ENCODE data around the gene HHEX. TPM values are rescaled to one million over a fixed set of nuclear protein-coding genes. Genes with fewer than 3 reads are reported as not detected.

The HHEX gene
- polyA plus RNA-seq, 1 donor (not counting 4 experiments of a cell fraction or from before 2014, with no cell fraction given): not detected

DNA sequence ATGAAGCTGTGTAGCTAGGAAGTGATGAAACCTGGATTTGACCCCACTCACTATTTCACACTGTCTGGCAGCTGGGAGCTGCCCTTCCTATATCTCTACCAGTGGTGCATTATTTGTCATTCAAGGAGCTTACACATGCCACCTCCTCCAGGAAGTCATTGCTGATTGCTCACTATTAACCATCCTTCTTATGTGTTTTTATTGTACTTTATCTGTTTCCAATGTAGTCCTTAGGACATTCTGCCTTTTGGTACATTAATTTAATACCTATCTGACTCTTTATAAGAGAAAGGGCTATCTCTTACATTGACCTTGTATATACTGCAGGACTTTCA lies 31.0 kb downstream of the HHEX start:
- no peaks in the 10 kb centered on the region for H3K9me1 ChIP-seq (ENCODE audit: control insufficient read depth, extremely low read depth, insufficient read depth, low read length)
- no peaks in the 10 kb centered on the region for H4K20me1 ChIP-seq (ENCODE audit: control insufficient read depth, extremely low read depth, insufficient read depth, low read length)
- H3K79me2 ChIP-seq (ENCODE audit: control insufficient read depth, insufficient read depth, low read length): no peaks in the 10 kb centered on the region
- FAIRE-seq (no peak), DNase-seq (ENCODE audit: low read depth, low spot score) (no peak)
- H3K27ac ChIP-seq (ENCODE audit: control insufficient read depth, insufficient read depth, low read length): no peak overlapping the region
- peaks cover 8% of the 10 kb centered on the region for H3K27me3 ChIP-seq (ENCODE audit: control insufficient read depth, extremely low read depth, insufficient read depth, low read length)
- no peak overlapping the region for H3K9ac ChIP-seq (ENCODE audit: control insufficient read depth, extremely low read depth, insufficient read depth, low read length)
- H2AFZ ChIP-seq (ENCODE audit: control insufficient read depth, low read length): no peak overlapping the region
- dilution Hi-C loops (cut with MboI; ENCODE audit: extremely low pct_ligation_motif_present, low sequenced_read_pairs): no loop called here
- H3K36me3 ChIP-seq (ENCODE audit: control insufficient read depth in 2 of 2, extremely low read depth in 1 of 2, insufficient read depth in 2 of 2, low read length in 2 of 2): no peaks in the 10 kb centered on the region
- no peak overlapping the region for H3K4me2 ChIP-seq (ENCODE audit: control insufficient read depth, extremely low read depth, insufficient read depth, low read depth, low read length)
- no peaks in the 10 kb centered on the region for H3K9me3 ChIP-seq (ENCODE audit: control insufficient read depth, low read depth, low read length)
- no peak for TF ChIP-seq EZH2 (IDR thresholded peaks at IDR 0.05; ENCODE audit: low read length)
- TF ChIP-seq, protein P1, sequence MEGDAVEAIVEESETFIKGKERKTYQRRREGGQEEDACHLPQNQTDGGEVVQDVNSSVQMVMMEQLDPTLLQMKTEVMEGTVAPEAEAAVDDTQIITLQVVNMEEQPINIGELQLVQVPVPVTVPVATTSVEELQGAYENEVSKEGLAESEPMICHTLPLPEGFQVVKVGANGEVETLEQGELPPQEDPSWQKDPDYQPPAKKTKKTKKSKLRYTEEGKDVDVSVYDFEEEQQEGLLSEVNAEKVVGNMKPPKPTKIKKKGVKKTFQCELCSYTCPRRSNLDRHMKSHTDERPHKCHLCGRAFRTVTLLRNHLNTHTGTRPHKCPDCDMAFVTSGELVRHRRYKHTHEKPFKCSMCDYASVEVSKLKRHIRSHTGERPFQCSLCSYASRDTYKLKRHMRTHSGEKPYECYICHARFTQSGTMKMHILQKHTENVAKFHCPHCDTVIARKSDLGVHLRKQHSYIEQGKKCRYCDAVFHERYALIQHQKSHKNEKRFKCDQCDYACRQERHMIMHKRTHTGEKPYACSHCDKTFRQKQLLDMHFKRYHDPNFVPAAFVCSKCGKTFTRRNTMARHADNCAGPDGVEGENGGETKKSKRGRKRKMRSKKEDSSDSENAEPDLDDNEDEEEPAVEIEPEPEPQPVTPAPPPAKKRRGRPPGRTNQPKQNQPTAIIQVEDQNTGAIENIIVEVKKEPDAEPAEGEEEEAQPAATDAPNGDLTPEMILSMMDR (optimal IDR thresholded peaks at IDR 0.05 in 1 of 3, IDR thresholded peaks at IDR 0.05 in 1 of 3, conservative IDR thresholded peaks at IDR 0.05 in 1 of 3; ENCODE audit: extremely low read depth in 1 of 3, insufficient read depth in 2 of 3, low read length in 3 of 3): no peak
- H3K4me3 ChIP-seq (ENCODE audit: control insufficient read depth in 2 of 3, extremely low read depth in 1 of 3, insufficient read depth in 2 of 3, low read depth in 1 of 3, low read length in 3 of 3): no peak overlapping the region
- H3K4me1 ChIP-seq (ENCODE audit: control insufficient read depth, extremely low read depth, insufficient read depth, low read length): no peaks in the 10 kb centered on the region

DNA sequence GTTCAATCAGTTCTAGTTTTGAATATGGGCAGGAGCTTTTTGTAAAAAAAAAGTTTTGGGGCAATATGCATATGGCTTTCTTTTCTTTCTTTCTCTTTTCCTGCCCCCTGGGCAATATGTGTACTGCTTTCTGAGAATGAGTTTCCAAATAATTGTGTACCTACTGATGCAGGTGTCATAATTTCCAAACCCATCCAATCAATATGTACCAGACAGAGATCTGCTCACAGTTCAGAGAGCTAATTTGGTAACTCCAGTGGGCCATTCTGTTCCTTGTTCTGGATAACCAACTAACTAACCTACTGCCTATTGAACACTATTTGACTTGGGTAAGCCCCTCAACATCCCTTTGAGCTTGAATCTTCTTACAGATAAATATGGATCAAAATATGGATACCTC lies 32.6 kb downstream of the HHEX start:
- dilution Hi-C loops (cut with MboI; ENCODE audit: extremely low pct_ligation_motif_present, low sequenced_read_pairs): no loop called here
- Histone ChIP-seq H4K20me1 (ENCODE audit: control insufficient read depth, extremely low read depth, insufficient read depth, low read length) (no peaks in the 10 kb centered on the region), H2AFZ (ENCODE audit: control insufficient read depth, low read length) (no peak overlapping the region), H3K4me3 (ENCODE audit: control insufficient read depth in 2 of 3, extremely low read depth in 1 of 3, insufficient read depth in 2 of 3, low read depth in 1 of 3, low read length in 3 of 3) (no peak overlapping the region), H3K27ac (ENCODE audit: control insufficient read depth, insufficient read depth, low read length) (no peak overlapping the region), H3K9ac (ENCODE audit: control insufficient read depth, extremely low read depth, insufficient read depth, low read length) (no peak overlapping the region), H3K79me2 (ENCODE audit: control insufficient read depth, insufficient read depth, low read length) (no peaks in the 10 kb centered on the region), H3K27me3 (ENCODE audit: control insufficient read depth, extremely low read depth, insufficient read depth, low read length) (peaks cover 11% of the 10 kb centered on the region), H3K36me3 (ENCODE audit: control insufficient read depth in 2 of 2, extremely low read depth in 1 of 2, insufficient read depth in 2 of 2, low read length in 2 of 2) (no peaks in the 10 kb centered on the region), H3K4me1 (ENCODE audit: control insufficient read depth, extremely low read depth, insufficient read depth, low read length) (no peaks in the 10 kb centered on the region), H3K4me2 (ENCODE audit: control insufficient read depth, extremely low read depth, insufficient read depth, low read depth, low read length) (no peak overlapping the region), H3K9me3 (ENCODE audit: control insufficient read depth, low read depth, low read length) (no peaks in the 10 kb centered on the region), H3K9me1 (ENCODE audit: control insufficient read depth, extremely low read depth, insufficient read depth, low read length) (no peaks in the 10 kb centered on the region)
- no peak for TF ChIP-seq EZH2 (IDR thresholded peaks at IDR 0.05; ENCODE audit: low read length)
- TF ChIP-seq, protein P1 (optimal IDR thresholded peaks at IDR 0.05 in 1 of 3, IDR thresholded peaks at IDR 0.05 in 1 of 3, conservative IDR thresholded peaks at IDR 0.05 in 1 of 3; ENCODE audit: extremely low read depth in 1 of 3, insufficient read depth in 2 of 3, low read length in 3 of 3): no peak
- DNase-seq (ENCODE audit: low read depth, low spot score) (no peak), FAIRE-seq (no peak)
